Ovary (tissue), 3 donors: ENCODE measurements around the gene THSD4.

Experiments used
- CTCF ChIP-seq, 3 donors: fragments of 450-650 bp in 2 of 3; fragments of 200-600 bp in 1 of 3; IDR thresholded peaks; one replicate each; pipeline versions ENCODE4 v1.5.1 to v1.8.0; 2016 to 2022; ENCODE audit warnings: antibody characterized with exemption in 3 of 3, mild to moderate bottlenecking in 1 of 3
- EP300 ChIP-seq: sonication (generic); formaldehyde crosslinking; IDR thresholded peaks from one replicate; pipeline ENCODE4 v1.6.1; 2017; ENCODE audit warnings: antibody characterized with exemption
- POLR2A ChIP-seq: fragments of 450-650 bp; IDR thresholded peaks from one replicate; pipeline ENCODE4 v1.6.1; 2017; ENCODE audit warnings: antibody characterized with exemption, mild to moderate bottlenecking, moderate library complexity
- donor health status: DM: no; HTN: no; CAD: no.

DNA sequence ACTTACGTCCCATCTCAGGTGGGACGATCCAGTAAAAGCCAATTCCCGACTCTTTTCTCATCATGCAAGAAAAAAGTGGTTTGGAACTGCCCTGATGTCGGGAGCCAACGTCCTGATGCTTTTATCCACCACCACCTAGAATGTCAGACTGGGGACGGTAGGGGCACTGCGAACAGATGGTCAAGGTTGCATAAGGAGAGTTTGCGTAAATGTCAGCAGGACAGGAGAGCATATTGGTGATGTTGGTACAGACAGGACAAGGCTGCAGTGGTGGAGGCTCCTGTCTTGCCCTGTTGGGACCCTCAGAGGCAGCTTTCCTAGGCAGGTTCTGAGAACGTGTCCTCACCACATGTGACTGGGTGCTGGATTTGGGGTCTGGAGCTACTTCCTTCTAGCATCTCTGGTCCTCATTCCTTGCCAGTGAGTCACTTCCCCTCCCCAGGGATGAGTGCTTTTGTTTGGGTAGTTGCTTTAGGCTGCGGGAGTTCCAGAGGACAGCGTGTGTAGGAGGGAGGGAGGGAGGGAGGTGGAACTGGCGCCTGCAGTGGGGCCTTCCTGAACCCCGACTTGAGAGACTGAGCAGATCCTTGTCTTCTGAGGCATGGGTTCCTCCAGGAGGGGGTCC lies 21.0 kb downstream of the THSD4 start:
- no peak for TF ChIP-seq POLR2A
- TF ChIP-seq CTCF (IDR thresholded peaks at IDR 0.05): no peak
- no peak for TF ChIP-seq EP300
